Measurements from ENCODE around the gene PTPN9. TPM values are rescaled to one million over a fixed set of nuclear protein-coding genes. Genes with fewer than 3 reads are reported as not detected.
A peak's percentile ranks its signal among the peaks of the same experiment; 100 is the strongest.

The PTPN9 gene
- total and polyA plus RNA-seq, 2 of the 13 experiments (the other 11 are each of a cell fraction or from before 2014, with no cell fraction given) = 16.6 to 19.9 TPM

DNA sequence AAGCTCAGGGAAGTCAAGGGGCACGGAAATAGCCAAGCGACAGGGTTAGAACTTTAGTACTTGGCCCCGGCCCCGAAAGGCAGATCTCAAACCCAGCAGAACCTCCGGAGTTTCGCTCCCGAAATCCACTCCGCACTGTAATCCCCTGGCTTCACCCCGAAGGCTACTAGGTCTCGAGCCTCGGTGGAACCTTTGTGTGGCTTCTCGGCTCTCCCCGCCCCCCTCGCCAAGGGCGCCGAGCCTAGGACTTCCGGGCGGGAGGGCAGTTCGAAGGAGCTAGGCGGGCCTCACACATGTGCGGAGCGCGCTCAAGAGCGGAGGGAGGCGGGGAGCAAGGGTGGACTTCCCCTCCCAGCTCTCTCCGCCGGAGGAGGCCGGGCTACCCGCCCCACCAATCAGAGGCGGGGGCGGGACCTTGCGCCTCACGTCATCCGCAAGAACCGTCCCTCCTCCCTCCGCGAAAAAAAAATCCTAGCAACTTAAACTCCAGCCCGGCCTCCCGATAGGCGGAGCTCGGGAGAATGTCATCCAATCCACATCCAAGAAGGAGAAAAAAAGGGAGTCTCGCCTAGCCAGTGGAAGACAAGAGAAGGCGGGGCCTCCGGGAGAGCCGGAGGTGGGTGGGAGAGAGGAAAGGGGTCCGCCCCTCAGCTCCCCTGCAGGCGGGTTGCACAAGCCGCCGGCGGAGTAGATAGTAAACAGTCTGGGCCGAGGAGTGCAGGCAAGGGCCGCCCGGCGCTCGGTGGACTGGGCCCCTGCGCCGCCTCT is 125.2 kb downstream of the PTPN9 start (continued):
- no peak for TF ChIP-seq ZNF484 (CRISPR knock-in tag; IDR thresholded peaks at IDR 0.05; ENCODE audit: borderline replicate concordance, low read depth)
- peak; percentile 65; the same call in 1 of the 2 replicates for TF ChIP-seq ZNF350 (CRISPR knock-in tag; IDR thresholded peaks at IDR 0.05; ENCODE audit: borderline replicate concordance, low read depth)
- 0 out of 2 replicates have a peak, but pooled peaks have one; percentile 65 for TF ChIP-seq NAIF1 (CRISPR knock-in tag; IDR thresholded peaks at IDR 0.05; ENCODE audit: borderline replicate concordance)
- no peak for TF ChIP-seq ZNF619 (CRISPR knock-in tag; IDR thresholded peaks at IDR 0.05)
- no peak; the same call in 1 of the 2 replicates for TF ChIP-seq SMAD1 (CRISPR knock-in tag; IDR thresholded peaks at IDR 0.05; ENCODE audit: borderline replicate concordance, low read depth)
- no peak for TF ChIP-seq KAT2B (IDR thresholded peaks at IDR 0.05; ENCODE audit: borderline replicate concordance, low read depth, low read length)
- TF ChIP-seq, protein P1, sequence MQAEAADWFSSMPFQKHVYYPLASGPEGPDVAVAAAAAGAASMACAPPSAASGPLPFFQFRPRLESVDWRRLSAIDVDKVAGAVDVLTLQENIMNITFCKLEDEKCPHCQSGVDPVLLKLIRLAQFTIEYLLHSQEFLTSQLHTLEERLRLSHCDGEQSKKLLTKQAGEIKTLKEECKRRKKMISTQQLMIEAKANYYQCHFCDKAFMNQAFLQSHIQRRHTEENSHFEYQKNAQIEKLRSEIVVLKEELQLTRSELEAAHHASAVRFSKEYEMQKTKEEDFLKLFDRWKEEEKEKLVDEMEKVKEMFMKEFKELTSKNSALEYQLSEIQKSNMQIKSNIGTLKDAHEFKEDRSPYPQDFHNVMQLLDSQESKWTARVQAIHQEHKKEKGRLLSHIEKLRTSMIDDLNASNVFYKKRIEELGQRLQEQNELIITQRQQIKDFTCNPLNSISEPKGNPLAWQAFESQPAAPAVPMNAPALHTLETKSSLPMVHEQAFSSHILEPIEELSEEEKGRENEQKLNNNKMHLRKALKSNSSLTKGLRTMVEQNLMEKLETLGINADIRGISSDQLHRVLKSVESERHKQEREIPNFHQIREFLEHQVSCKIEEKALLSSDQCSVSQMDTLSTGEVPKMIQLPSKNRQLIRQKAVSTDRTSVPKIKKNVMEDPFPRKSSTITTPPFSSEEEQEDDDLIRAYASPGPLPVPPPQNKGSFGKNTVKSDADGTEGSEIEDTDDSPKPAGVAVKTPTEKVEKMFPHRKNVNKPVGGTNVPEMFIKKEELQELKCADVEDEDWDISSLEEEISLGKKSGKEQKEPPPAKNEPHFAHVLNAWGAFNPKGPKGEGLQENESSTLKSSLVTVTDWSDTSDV (CRISPR knock-in tag; IDR thresholded peaks at IDR 0.05) = no peak; the same call in 1 of the 2 replicates
- TF ChIP-seq ELF1 (CRISPR knock-in tag; IDR thresholded peaks at IDR 0.05) = peak; percentile 91
- TF ChIP-seq, protein P2, sequence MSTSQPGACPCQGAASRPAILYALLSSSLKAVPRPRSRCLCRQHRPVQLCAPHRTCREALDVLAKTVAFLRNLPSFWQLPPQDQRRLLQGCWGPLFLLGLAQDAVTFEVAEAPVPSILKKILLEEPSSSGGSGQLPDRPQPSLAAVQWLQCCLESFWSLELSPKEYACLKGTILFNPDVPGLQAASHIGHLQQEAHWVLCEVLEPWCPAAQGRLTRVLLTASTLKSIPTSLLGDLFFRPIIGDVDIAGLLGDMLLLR (CRISPR knock-in tag; IDR thresholded peaks at IDR 0.05) = no peak
- TF ChIP-seq, protein P3, sequence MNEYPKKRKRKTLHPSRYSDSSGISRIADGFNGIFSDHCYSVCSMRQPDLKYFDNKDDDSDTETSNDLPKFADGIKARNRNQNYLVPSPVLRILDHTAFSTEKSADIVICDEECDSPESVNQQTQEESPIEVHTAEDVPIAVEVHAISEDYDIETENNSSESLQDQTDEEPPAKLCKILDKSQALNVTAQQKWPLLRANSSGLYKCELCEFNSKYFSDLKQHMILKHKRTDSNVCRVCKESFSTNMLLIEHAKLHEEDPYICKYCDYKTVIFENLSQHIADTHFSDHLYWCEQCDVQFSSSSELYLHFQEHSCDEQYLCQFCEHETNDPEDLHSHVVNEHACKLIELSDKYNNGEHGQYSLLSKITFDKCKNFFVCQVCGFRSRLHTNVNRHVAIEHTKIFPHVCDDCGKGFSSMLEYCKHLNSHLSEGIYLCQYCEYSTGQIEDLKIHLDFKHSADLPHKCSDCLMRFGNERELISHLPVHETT (CRISPR knock-in tag; conservative IDR thresholded peaks at IDR 0.05) = peak; percentile 96
- TF ChIP-seq, protein P4, sequence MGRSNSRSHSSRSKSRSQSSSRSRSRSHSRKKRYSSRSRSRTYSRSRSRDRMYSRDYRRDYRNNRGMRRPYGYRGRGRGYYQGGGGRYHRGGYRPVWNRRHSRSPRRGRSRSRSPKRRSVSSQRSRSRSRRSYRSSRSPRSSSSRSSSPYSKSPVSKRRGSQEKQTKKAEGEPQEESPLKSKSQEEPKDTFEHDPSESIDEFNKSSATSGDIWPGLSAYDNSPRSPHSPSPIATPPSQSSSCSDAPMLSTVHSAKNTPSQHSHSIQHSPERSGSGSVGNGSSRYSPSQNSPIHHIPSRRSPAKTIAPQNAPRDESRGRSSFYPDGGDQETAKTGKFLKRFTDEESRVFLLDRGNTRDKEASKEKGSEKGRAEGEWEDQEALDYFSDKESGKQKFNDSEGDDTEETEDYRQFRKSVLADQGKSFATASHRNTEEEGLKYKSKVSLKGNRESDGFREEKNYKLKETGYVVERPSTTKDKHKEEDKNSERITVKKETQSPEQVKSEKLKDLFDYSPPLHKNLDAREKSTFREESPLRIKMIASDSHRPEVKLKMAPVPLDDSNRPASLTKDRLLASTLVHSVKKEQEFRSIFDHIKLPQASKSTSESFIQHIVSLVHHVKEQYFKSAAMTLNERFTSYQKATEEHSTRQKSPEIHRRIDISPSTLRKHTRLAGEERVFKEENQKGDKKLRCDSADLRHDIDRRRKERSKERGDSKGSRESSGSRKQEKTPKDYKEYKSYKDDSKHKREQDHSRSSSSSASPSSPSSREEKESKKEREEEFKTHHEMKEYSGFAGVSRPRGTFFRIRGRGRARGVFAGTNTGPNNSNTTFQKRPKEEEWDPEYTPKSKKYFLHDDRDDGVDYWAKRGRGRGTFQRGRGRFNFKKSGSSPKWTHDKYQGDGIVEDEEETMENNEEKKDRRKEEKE (IDR thresholded peaks at IDR 0.05) = no peak
- TF ChIP-seq HNRNPL (IDR thresholded peaks at IDR 0.05; ENCODE audit: low read depth, low read length) = 0 out of 2 replicates have a peak, but pooled peaks have one; percentile 17
- TF ChIP-seq SKI (IDR thresholded peaks at IDR 0.05; ENCODE audit: partially characterized antibody) = peak; percentile 83
- TF ChIP-seq ATAD3A (CRISPR knock-in tag; IDR thresholded peaks at IDR 0.05) = no peak
- TF ChIP-seq SP4 (CRISPR knock-in tag; IDR thresholded peaks at IDR 0.05) = peak; percentile 89
- TF ChIP-seq SP5 (CRISPR knock-in tag; IDR thresholded peaks at IDR 0.05; ENCODE audit: borderline replicate concordance, low read depth) = peak; percentile 69
- no peak for TF ChIP-seq ZNF564 (CRISPR knock-in tag; IDR thresholded peaks at IDR 0.05)

Data from HepG2 (cell line).